Liver (tissue), 9 donors: ENCODE measurements around the gene TRMT10C. TPM values are rescaled to one million over a fixed set of nuclear protein-coding genes. Genes with fewer than 3 reads are reported as not detected.

Experiments
- DNase-seq: peaks from one replicate; pipeline ENCODE4 v3.0.0-alpha.2; 2017; ENCODE audit warnings: low spot score
- H3K27ac ChIP-seq, 2 donors: one replicate each; pipeline ENCODE4 v1.7.0; 2013; ENCODE audit warnings: inconsistent platforms in 2 of 2, low read length in 2 of 2, control low read depth in 1 of 2, low read depth in 1 of 2, mild to moderate bottlenecking in 1 of 2
- H3K27me3 ChIP-seq, 4 donors: one replicate each; pipeline versions ENCODE4 v1.6.1 to v1.7.0; 2013; ENCODE audit warnings: low read length in 3 of 4, inconsistent platforms in 1 of 4, mild to moderate bottlenecking in 1 of 4, moderate library complexity in 1 of 4; ENCODE audit not compliant: control insufficient read depth in 4 of 4, insufficient read depth in 4 of 4
- H3K36me3 ChIP-seq, 4 donors: one replicate each; pipeline versions ENCODE4 v1.6.1 to v1.7.0; 2013; ENCODE audit warnings: low read length in 3 of 4, mild to moderate bottlenecking in 3 of 4, low read depth in 1 of 4, moderate library complexity in 1 of 4; ENCODE audit not compliant: control insufficient read depth in 4 of 4, insufficient read depth in 3 of 4
- H3K4me1 ChIP-seq, 4 donors: one replicate each; pipeline versions ENCODE4 v1.6.1 to v1.7.0; 2013; ENCODE audit warnings: low read length in 3 of 4, mild to moderate bottlenecking in 3 of 4, moderate library complexity in 1 of 4; ENCODE audit not compliant: control insufficient read depth in 4 of 4, insufficient read depth in 4 of 4
- H3K4me3 ChIP-seq, 3 donors: one replicate each; pipeline versions ENCODE4 v1.6.1 to v1.7.0; 2013; ENCODE audit warnings: low read length in 3 of 3, control low read depth in 1 of 3, low read depth in 1 of 3, mild to moderate bottlenecking in 1 of 3
- H3K9ac ChIP-seq, 2 donors: one replicate each; pipeline ENCODE4 v1.7.0; 2013; ENCODE audit warnings: low read length in 2 of 2, mild to moderate bottlenecking in 2 of 2, moderate library complexity in 2 of 2, control low read depth in 1 of 2, low read depth in 1 of 2
- H3K9me3 ChIP-seq, 4 donors: one replicate each; pipeline versions ENCODE4 v1.6.1 to v1.7.0; 2013; ENCODE audit warnings: low read length in 3 of 4; ENCODE audit not compliant: control insufficient read depth in 4 of 4
- ATF3 ChIP-seq: IDR thresholded peaks from 2 replicates; pipeline ENCODE4 v1.6.1; 2016; ENCODE audit warnings: antibody characterized with exemption
- CTCF ChIP-seq: fragments of 150-350 bp; IDR thresholded peaks from 2 replicates; pipeline ENCODE4 v1.5.1; 2017; ENCODE audit warnings: improper control_type of control experiment, low read depth, low read length; ENCODE audit not compliant: missing input control
- EGR1 ChIP-seq, 2 donors: IDR thresholded peaks; 2 replicates each; pipeline ENCODE4 v1.6.1; 2016 to 2018; ENCODE audit warnings: antibody characterized with exemption in 2 of 2, low read depth in 2 of 2
- FOXA2 ChIP-seq: IDR thresholded peaks from 2 replicates; pipeline ENCODE4 v1.6.1; 2016; ENCODE audit warnings: antibody characterized with exemption
- GABPA ChIP-seq, 2 donors: IDR thresholded peaks in 1 of 2; conservative IDR thresholded peaks in 1 of 2; 2 replicates each; pipeline ENCODE4 v1.6.1; 2016; ENCODE audit warnings: antibody characterized with exemption in 2 of 2, mild to moderate bottlenecking in 1 of 2, moderate library complexity in 1 of 2
- HNF4A ChIP-seq, 2 donors: conservative IDR thresholded peaks; 2 replicates each; pipeline ENCODE4 v1.6.1; 2016; ENCODE audit warnings: antibody characterized with exemption in 2 of 2, mild to moderate bottlenecking in 2 of 2
- HNF4G ChIP-seq: IDR thresholded peaks from 2 replicates; pipeline ENCODE4 v1.6.1; 2016; ENCODE audit warnings: antibody characterized with exemption
- JUND ChIP-seq, 2 donors: IDR thresholded peaks; 2 replicates each; pipeline ENCODE4 v1.6.1; 2016; ENCODE audit warnings: antibody characterized with exemption in 2 of 2
- NR2F2 ChIP-seq: IDR thresholded peaks from 2 replicates; pipeline ENCODE4 v1.6.1; 2016; ENCODE audit warnings: antibody characterized with exemption
- RAD21 ChIP-seq, 2 donors: IDR thresholded peaks; 2 replicates each; pipeline ENCODE4 v1.6.1; 2016; ENCODE audit warnings: antibody characterized with exemption in 2 of 2, mild to moderate bottlenecking in 2 of 2
- REST ChIP-seq: IDR thresholded peaks from 2 replicates; pipeline ENCODE4 v1.6.1; 2016; ENCODE audit warnings: antibody characterized with exemption, mild to moderate bottlenecking
- RXRA ChIP-seq, 2 donors: IDR thresholded peaks; 2 replicates each; pipeline ENCODE4 v1.6.1; 2017 to 2018; ENCODE audit warnings: antibody characterized with exemption in 2 of 2, mild to moderate bottlenecking in 1 of 2
- SP1 ChIP-seq: IDR thresholded peaks from 2 replicates; pipeline ENCODE4 v1.6.1; 2018; ENCODE audit warnings: antibody characterized with exemption, mild to moderate bottlenecking
- TAF1 ChIP-seq: conservative IDR thresholded peaks from 2 replicates; pipeline ENCODE4 v1.6.1; 2016; ENCODE audit warnings: antibody characterized with exemption, mild to moderate bottlenecking
- YY1 ChIP-seq: IDR thresholded peaks from 2 replicates; pipeline ENCODE4 v1.6.1; 2016; ENCODE audit warnings: antibody characterized with exemption, mild to moderate bottlenecking
- ZBTB33 ChIP-seq: IDR thresholded peaks from 2 replicates; pipeline ENCODE4 v1.6.1; 2016; ENCODE audit warnings: antibody characterized with exemption
- whole genome bisulfite sequencing: extraction: QIAGEN DNeasy Blood & Tissue Kit; methylation state at CpG from one replicate; pipeline ENCODE4 v1.1.7; 2013; 5-methylcytosine and 5-hydroxymethylcytosine counted together
- polyA plus RNA-seq, 2 donors: library from polyadenylated mRNA; stranded (reverse) in 1 of 2; unstranded in 1 of 2; fragments of 200-250 nt in 1 of 2; fragments of >200 nt in 1 of 2; fragmentation: Nextera tagmentation in 1 of 2; extraction: Ambion mirVana in 1 of 2; gene quantifications; one replicate each; pipeline versions ENCODE4 v1.2.1 to v1.2.3, GENCODE V29; 2013 to 2015
- total RNA-seq, 2 donors: library from RNA; depleted of rRNA; stranded (reverse); fragments of >200 nt; gene quantifications; one replicate each; pipeline ENCODE4 v1.2.3, GENCODE V29; 2014
- donor health status: healthy.
- donor health status: healthy.
- donor health status: healthy.
- donor health status: healthy.
- donor health status: healthy.

TRMT10C gene
- total and polyA plus RNA-seq, 4 donors = 12.6 to 30.3 (median 16.5) TPM

- Histone ChIP-seq H3K9ac (no peak overlapping the region), H3K4me1 (no peaks in the 10 kb centered on the region), H3K27me3 (no peaks in the 10 kb centered on the region), H3K27ac (no peak overlapping the region), H3K4me3 (no peak overlapping the region), H3K36me3 (peaks cover 6 to 23% (median 17%) of the 10 kb centered on the region in 4 donors), H3K9me3 (no peaks in the 10 kb centered on the region)
- no peak for DNase-seq
- TF ChIP-seq TAF1 (no peak), EGR1 (IDR thresholded peaks at IDR 0.05; ENCODE audit: low read depth in 2 of 2) (no peak), ZBTB33 (no peak), FOXA2 (no peak), NR2F2 (no peak), HNF4A (conservative IDR thresholded peaks at IDR 0.05) (no peak), RAD21 (IDR thresholded peaks at IDR 0.05) (no peak), HNF4G (no peak), ATF3 (no peak), GABPA (IDR thresholded peaks at IDR 0.05 in 1 of 2, conservative IDR thresholded peaks at IDR 0.05 in 1 of 2) (no peak), RXRA (IDR thresholded peaks at IDR 0.05) (no peak)
- 17% methylated on average over 1 of the region's 1 CpG for WGBS
Measured at GRCh38 chr3:101588616-101589015, 26.9 kb downstream of the TRMT10C start.

- DNase-seq = no peak
- TF ChIP-seq SP1 (no peak), CTCF (no peak)
- no peaks in the 10 kb centered on the region for H3K27me3 ChIP-seq
- 82% methylated on average over 3 of the region's 3 CpGs for WGBS
- no peaks in the 10 kb centered on the region for H3K9me3 ChIP-seq
- no peak overlapping the region for H3K27ac ChIP-seq
- no peak overlapping the region for H3K9ac ChIP-seq
- peaks cover 6 to 24% (median 19%) of the 10 kb centered on the region in 4 donors for H3K36me3 ChIP-seq
- no peaks in the 10 kb centered on the region for H3K4me1 ChIP-seq
- no peak overlapping the region for H3K4me3 ChIP-seq
Measured at GRCh38 chr3:101591071-101591470, 29.4 kb downstream of the TRMT10C start.

- Histone ChIP-seq H3K9ac (no peak overlapping the region), H3K9me3 (no peaks in the 10 kb centered on the region), H3K36me3 (no peaks in the 10 kb centered on the region), H3K27me3 (no peaks in the 10 kb centered on the region), H3K4me3 (no peak overlapping the region), H3K27ac (no peak overlapping the region), H3K4me1 (no peaks in the 10 kb centered on the region)
- no peak for TF ChIP-seq GABPA (IDR thresholded peaks at IDR 0.05 in 1 of 2, conservative IDR thresholded peaks at IDR 0.05 in 1 of 2)
- TF ChIP-seq EGR1 (IDR thresholded peaks at IDR 0.05; ENCODE audit: low read depth in 2 of 2) = no peak
- TF ChIP-seq JUND (IDR thresholded peaks at IDR 0.05) = no peak
- no peak for TF ChIP-seq RXRA (IDR thresholded peaks at IDR 0.05)
- no peak for TF ChIP-seq HNF4G
- no peak for TF ChIP-seq NR2F2
- TF ChIP-seq ATF3 = no peak
- TF ChIP-seq YY1 = no peak
- TF ChIP-seq FOXA2 = no peak
- TF ChIP-seq RAD21 (IDR thresholded peaks at IDR 0.05) = no peak
- no peak for TF ChIP-seq REST
- WGBS = 96% methylated on average over 3 of the region's 3 CpGs
- DNase-seq = no peak
Measured at GRCh38 chr3:101602731-101603130, 41.1 kb downstream of the TRMT10C start.
